Prostate gland (tissue), 2 donors: Measurements from ENCODE around the gene NDUFC2. TPM values are rescaled to one million over a fixed set of nuclear protein-coding genes. Genes with fewer than 3 reads are reported as not detected.

Experiments used
- DNase-seq: peaks from one replicate; pipeline ENCODE4 v3.0.0-alpha.2; 2019; ENCODE audit warnings: low spot score
- H3K27ac ChIP-seq, 2 donors: fragments of 200-600 bp; sonication (generic); 2 replicates each; pipeline ENCODE4 v1.5.1; 2017 to 2019
- H3K27me3 ChIP-seq: fragments of 200-600 bp; sonication (generic); replicated peaks from 2 replicates; pipeline ENCODE4 v1.5.1; 2019; ENCODE audit not compliant: insufficient read depth
- H3K36me3 ChIP-seq, 2 donors: fragments of 200-600 bp; sonication (generic); 1 replicate in 1 of 2; 2 replicates in 1 of 2; pipeline versions ENCODE4 v1.5.1 to v1.8.1; 2017 to 2019
- H3K4me1 ChIP-seq: fragments of 200-600 bp; sonication (generic); replicated peaks from 2 replicates; pipeline ENCODE4 v1.5.1; 2019
- H3K4me3 ChIP-seq, 2 donors: fragments of 200-600 bp; sonication (generic); 2 replicates each; pipeline ENCODE4 v1.5.1; 2017 to 2019
- H3K9me3 ChIP-seq: fragments of 200-600 bp; sonication (generic); 2 replicates; pipeline ENCODE4 v1.5.1; 2017
- CTCF ChIP-seq, 4 experiments: fragments of 200-600 bp in 2 of 4; fragments of 450-650 bp in 2 of 4; sonication (generic) in 2 of 4; IDR thresholded peaks; 1 replicate in 3 of 4; 2 replicates in 1 of 4; pipeline ENCODE4 v1.5.1; 2016 to 2019; ENCODE audit warnings: antibody characterized with exemption in 4 of 4, mild to moderate bottlenecking in 2 of 4, moderate library complexity in 2 of 4
- POLR2A ChIP-seq: fragments of 450-650 bp; IDR thresholded peaks from one replicate; pipeline ENCODE4 v1.6.1; 2016; ENCODE audit warnings: antibody characterized with exemption, mild to moderate bottlenecking
- POLR2AphosphoS5 ChIP-seq: sonication (generic); formaldehyde crosslinking; IDR thresholded peaks from one replicate; pipeline ENCODE4 v1.6.1; 2017; ENCODE audit warnings: antibody characterized with exemption
- WGBS: methylation state at CpG from one replicate; pipeline ENCODE4 v1.1.5; 2018; 5-methylcytosine and 5-hydroxymethylcytosine counted together
- intact Hi-C: fragments of 100-400 bp; cut with DNase I; formaldehyde crosslinking; loops from one replicate; pipeline ENCODE4 v1.14.2; 2022
- total RNA-seq, 2 donors: library from RNA; depleted of rRNA; stranded (reverse); fragments of >200 nt; gene quantifications; one replicate each; pipeline ENCODE4 v1.1.0, GENCODE V29; 2016

The NDUFC2 gene
- total RNA-seq, 2 donors from 2014 or later: 119 to 193 TPM

- WGBS: 85% methylated on average over 10 of the region's 10 CpGs
- Histone ChIP-seq H3K27me3 (no peaks in the 10 kb centered on the region), H3K36me3 (no peaks in the 10 kb centered on the region), H3K4me1 (no peaks in the 10 kb centered on the region), H3K9me3 (no peaks in the 10 kb centered on the region), H3K27ac (no peak overlapping the region), H3K4me3 (no peak overlapping the region)
- DNase-seq: no peak
- intact Hi-C loops: no loop called here
- TF ChIP-seq CTCF (IDR thresholded peaks at IDR 0.05): no peak
- no peak for TF ChIP-seq POLR2A
- no peak for TF ChIP-seq POLR2AphosphoS5
Observed at GRCh38 chr11:78057462-78058055, 22.1 kb downstream of the NDUFC2 start.

GRCh38 chr11:78056093-78056492 lies 23.6 kb downstream of the NDUFC2 start:
- no peak overlapping the region for H3K27ac ChIP-seq
- whole genome bisulfite sequencing: 75% methylated on average over 3 of the region's 3 CpGs
- H3K27me3 ChIP-seq: no peaks in the 10 kb centered on the region
- H3K9me3 ChIP-seq: no peaks in the 10 kb centered on the region
- DNase-seq: no peak
- no peaks in the 10 kb centered on the region for H3K4me1 ChIP-seq
- intact Hi-C loops: no loop called here
- no peak overlapping the region for H3K4me3 ChIP-seq
- no peaks in the 10 kb centered on the region for H3K36me3 ChIP-seq
- no peak for TF ChIP-seq POLR2A
- TF ChIP-seq CTCF (IDR thresholded peaks at IDR 0.05): no peak
- no peak for TF ChIP-seq POLR2AphosphoS5

GRCh38 chr11:78054971-78055370 lies 24.7 kb downstream of the NDUFC2 start:
- 93% methylated on average over 4 of the region's 4 CpGs for WGBS
- TF ChIP-seq POLR2AphosphoS5 (no peak), POLR2A (no peak), CTCF (IDR thresholded peaks at IDR 0.05) (no peak)
- H3K4me1 ChIP-seq: no peaks in the 10 kb centered on the region
- H3K36me3 ChIP-seq: no peaks in the 10 kb centered on the region
- H3K27ac ChIP-seq: no peak overlapping the region
- no peaks in the 10 kb centered on the region for H3K9me3 ChIP-seq
- no peaks in the 10 kb centered on the region for H3K27me3 ChIP-seq
- no peak overlapping the region for H3K4me3 ChIP-seq
- intact Hi-C loops: no loop called here
- no peak for DNase-seq

- no peaks in the 10 kb centered on the region for H3K4me1 ChIP-seq
- TF ChIP-seq CTCF (IDR thresholded peaks at IDR 0.05): no peak
- H3K27me3 ChIP-seq: no peaks in the 10 kb centered on the region
- no peaks in the 10 kb centered on the region for H3K9me3 ChIP-seq
- no peaks in the 10 kb centered on the region for H3K36me3 ChIP-seq
- no peak for DNase-seq
- intact Hi-C loops: no loop called here
- 83% methylated on average over 6 of the region's 6 CpGs for WGBS
- H3K27ac ChIP-seq: no peak overlapping the region
- no peak overlapping the region for H3K4me3 ChIP-seq
Observed at GRCh38 chr11:78050964-78051831, 28.5 kb downstream of the NDUFC2 start.

- Histone ChIP-seq H3K4me1 (no peaks in the 10 kb centered on the region), H3K27me3 (no peaks in the 10 kb centered on the region), H3K36me3 (no peaks in the 10 kb centered on the region), H3K4me3 (no peak overlapping the region), H3K27ac (no peak overlapping the region), H3K9me3 (no peaks in the 10 kb centered on the region)
- no peak for DNase-seq
- 82% methylated on average over 8 of the region's 8 CpGs for WGBS
- no peak for TF ChIP-seq CTCF (IDR thresholded peaks at IDR 0.05)
- no peak for TF ChIP-seq POLR2A
- no peak for TF ChIP-seq POLR2AphosphoS5
- intact Hi-C loops: loop anchor here (5.0 to 10.0 kb wide), 2 partner anchors 55 to 227 kb away; partner anchors contain the start of genes AAMDC, INTS4 and RSF1
Observed at GRCh38 chr11:78049348-78049747, 30.3 kb downstream of the NDUFC2 start.
